ENCODE results near the gene RNF121.

GRCh38 chr11:71933141-71933933 is 4.5 kb downstream of the RNF121 start:
- TF ChIP-seq CTCF (IDR thresholded peaks at IDR 0.05): no peak
- TF ChIP-seq EZH2 (IDR thresholded peaks at IDR 0.05; ENCODE audit: borderline replicate concordance, insufficient read depth, low read depth, low read length, poor library complexity, severe bottlenecking): no peak
